ENCODE data around the gene BCDIN3D. TPM values are rescaled to one million over a fixed set of nuclear protein-coding genes. Genes with fewer than 3 reads are reported as not detected.
A peak's percentile ranks its signal among the peaks of the same experiment; 100 is the strongest.

Gene BCDIN3D
- total RNA-seq, 1 donor from 2014 or later: 3.8 TPM

DNA sequence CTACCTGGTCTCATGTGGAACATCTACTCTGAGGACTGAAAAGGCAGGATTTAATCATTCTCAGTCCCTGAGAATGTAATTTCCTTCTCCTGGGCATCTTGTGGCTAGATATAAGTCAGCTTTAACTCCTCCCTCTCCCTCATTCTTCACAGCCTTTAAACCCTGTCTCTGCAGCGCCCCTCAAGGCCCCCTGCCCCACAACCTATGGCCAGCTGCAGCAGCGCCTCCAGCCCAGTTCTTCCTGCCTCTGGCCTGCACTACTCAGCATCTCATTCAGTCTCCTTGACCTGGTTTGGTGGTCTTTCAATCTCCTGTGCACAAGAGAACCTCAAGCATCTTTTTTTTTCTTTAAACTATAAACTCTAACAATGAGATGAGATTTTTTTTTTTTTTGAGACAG lies 44.0 kb downstream of the BCDIN3D start:
- Histone ChIP-seq H3K9ac (no peak overlapping the region), H2AFZ (replicated peaks) (no peak overlapping the region), H3K4me2 (no peak overlapping the region), H3K4me3 (no peak overlapping the region), H3K36me3 (no peaks in the 10 kb centered on the region), H3K27ac (peak overlapping the region; percentile 13), H3K4me1 (no peaks in the 10 kb centered on the region), H3K27me3 (no peaks in the 10 kb centered on the region), H3K9me3 (ENCODE audit: low read depth) (no peaks in the 10 kb centered on the region), H3F3A (ENCODE audit: low read depth) (no peaks in the 10 kb centered on the region), H4K20me1 (ENCODE audit: low read depth) (peaks cover 4% of the 10 kb centered on the region), H3K79me2 (ENCODE audit: low read depth) (no peaks in the 10 kb centered on the region)
- no peak for DNase-seq (ENCODE audit: low spot score)
- TF ChIP-seq, protein P1, sequence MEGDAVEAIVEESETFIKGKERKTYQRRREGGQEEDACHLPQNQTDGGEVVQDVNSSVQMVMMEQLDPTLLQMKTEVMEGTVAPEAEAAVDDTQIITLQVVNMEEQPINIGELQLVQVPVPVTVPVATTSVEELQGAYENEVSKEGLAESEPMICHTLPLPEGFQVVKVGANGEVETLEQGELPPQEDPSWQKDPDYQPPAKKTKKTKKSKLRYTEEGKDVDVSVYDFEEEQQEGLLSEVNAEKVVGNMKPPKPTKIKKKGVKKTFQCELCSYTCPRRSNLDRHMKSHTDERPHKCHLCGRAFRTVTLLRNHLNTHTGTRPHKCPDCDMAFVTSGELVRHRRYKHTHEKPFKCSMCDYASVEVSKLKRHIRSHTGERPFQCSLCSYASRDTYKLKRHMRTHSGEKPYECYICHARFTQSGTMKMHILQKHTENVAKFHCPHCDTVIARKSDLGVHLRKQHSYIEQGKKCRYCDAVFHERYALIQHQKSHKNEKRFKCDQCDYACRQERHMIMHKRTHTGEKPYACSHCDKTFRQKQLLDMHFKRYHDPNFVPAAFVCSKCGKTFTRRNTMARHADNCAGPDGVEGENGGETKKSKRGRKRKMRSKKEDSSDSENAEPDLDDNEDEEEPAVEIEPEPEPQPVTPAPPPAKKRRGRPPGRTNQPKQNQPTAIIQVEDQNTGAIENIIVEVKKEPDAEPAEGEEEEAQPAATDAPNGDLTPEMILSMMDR (IDR thresholded peaks at IDR 0.05): no peak
- TF ChIP-seq EZH2 (IDR thresholded peaks at IDR 0.05) (no peak), EZH2phosphoT487 (IDR thresholded peaks at IDR 0.05) (no peak)
- Mint-ChIP-seq H3K27me3 (ENCODE audit: insufficient read depth, low read depth) (peaks cover 9% of the 10 kb centered on the region), H3K36me3 (peaks cover 18% of the 10 kb centered on the region), H3K27ac (no peak overlapping the region), H3K4me1 (no peaks in the 10 kb centered on the region), H3K9me3 (no peaks in the 10 kb centered on the region), H3K4me3 (no peak overlapping the region)

DNA sequence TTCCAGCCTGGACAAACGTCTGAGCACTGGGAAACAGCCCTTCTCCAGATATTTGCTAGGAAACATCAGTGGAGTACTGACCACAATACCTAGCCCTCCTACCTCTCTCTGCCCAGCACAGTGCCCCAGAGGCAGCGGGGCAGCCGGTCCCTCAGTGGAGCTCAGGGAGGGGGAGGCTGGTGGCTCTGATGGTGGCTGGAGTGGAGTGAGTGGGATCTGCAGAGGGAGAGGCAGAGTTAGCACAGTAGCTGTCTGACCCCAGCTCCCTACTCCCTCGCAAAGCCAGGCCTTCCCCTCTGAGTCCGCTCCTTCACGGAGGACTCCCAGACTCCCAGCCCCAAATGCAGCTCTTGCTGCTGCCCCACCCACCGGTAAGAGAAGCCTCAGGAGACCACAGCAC lies 44.7 kb downstream of the BCDIN3D start:
- H3K27ac Mint-ChIP-seq: no peak overlapping the region
- no peaks in the 10 kb centered on the region for H3K9me3 Mint-ChIP-seq
- peaks cover 18% of the 10 kb centered on the region for H3K36me3 Mint-ChIP-seq
- no peaks in the 10 kb centered on the region for H3K4me1 Mint-ChIP-seq
- TF ChIP-seq EZH2phosphoT487 (IDR thresholded peaks at IDR 0.05) (no peak), EZH2 (IDR thresholded peaks at IDR 0.05) (no peak)
- TF ChIP-seq, protein P1 (IDR thresholded peaks at IDR 0.05): no peak
- H3K79me2 ChIP-seq (ENCODE audit: low read depth): no peaks in the 10 kb centered on the region
- no peak overlapping the region for H2AFZ ChIP-seq (replicated peaks)
- no peak for DNase-seq (ENCODE audit: low spot score)
- no peak overlapping the region for H3K4me3 Mint-ChIP-seq
- no peaks in the 10 kb centered on the region for H3K9me3 ChIP-seq (ENCODE audit: low read depth)
- peak overlapping the region; percentile 13 for H3K27ac ChIP-seq
- H3K4me1 ChIP-seq: no peaks in the 10 kb centered on the region
- no peak overlapping the region for H3K4me3 ChIP-seq
- no peaks in the 10 kb centered on the region for H3K27me3 ChIP-seq
- H3K27me3 Mint-ChIP-seq (ENCODE audit: insufficient read depth, low read depth): peaks cover 9% of the 10 kb centered on the region
- no peak overlapping the region for H3K4me2 ChIP-seq
- H3K36me3 ChIP-seq: no peaks in the 10 kb centered on the region
- H3K9ac ChIP-seq: no peak overlapping the region
- H3F3A ChIP-seq (ENCODE audit: low read depth): no peaks in the 10 kb centered on the region
- peaks cover 4% of the 10 kb centered on the region for H4K20me1 ChIP-seq (ENCODE audit: low read depth)

DNA sequence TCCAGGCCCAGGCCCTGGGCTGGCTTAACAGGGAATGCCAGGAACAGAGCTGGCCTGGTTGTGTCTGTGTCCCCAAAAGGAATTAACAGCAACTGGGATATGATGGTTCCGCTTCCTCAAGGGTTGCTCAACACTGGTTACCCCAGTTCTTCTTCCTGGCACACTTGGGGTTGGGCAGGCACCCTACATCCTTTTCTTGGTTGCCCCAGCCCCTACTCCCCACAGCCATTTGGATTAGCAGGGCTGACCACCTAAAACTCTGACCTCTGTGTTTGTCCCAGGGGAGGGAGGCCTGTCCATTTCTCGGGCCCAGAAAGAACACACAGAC lies 45.5 kb downstream of the BCDIN3D start:
- H2AFZ ChIP-seq (replicated peaks): no peak overlapping the region
- H3K4me1 ChIP-seq: no peaks in the 10 kb centered on the region
- H3K27ac ChIP-seq: no peak overlapping the region
- no peak overlapping the region for H3K4me2 ChIP-seq
- H3K9me3 ChIP-seq (ENCODE audit: low read depth): no peaks in the 10 kb centered on the region
- no peak for DNase-seq (ENCODE audit: low spot score)
- no peaks in the 10 kb centered on the region for H3F3A ChIP-seq (ENCODE audit: low read depth)
- H3K27me3 ChIP-seq: no peaks in the 10 kb centered on the region
- no peak overlapping the region for H3K9ac ChIP-seq
- H3K36me3 Mint-ChIP-seq: peaks cover 15% of the 10 kb centered on the region
- no peaks in the 10 kb centered on the region for H3K4me1 Mint-ChIP-seq
- no peak overlapping the region for H3K4me3 ChIP-seq
- no peaks in the 10 kb centered on the region for H3K79me2 ChIP-seq (ENCODE audit: low read depth)
- no peaks in the 10 kb centered on the region for H3K9me3 Mint-ChIP-seq
- TF ChIP-seq, protein P1 (IDR thresholded peaks at IDR 0.05): no peak
- no peak for TF ChIP-seq EZH2 (IDR thresholded peaks at IDR 0.05)
- TF ChIP-seq EZH2phosphoT487 (IDR thresholded peaks at IDR 0.05): no peak
- no peak overlapping the region for H3K27ac Mint-ChIP-seq
- no peaks in the 10 kb centered on the region for H3K36me3 ChIP-seq
- no peak overlapping the region for H3K4me3 Mint-ChIP-seq
- peaks cover 4% of the 10 kb centered on the region for H4K20me1 ChIP-seq (ENCODE audit: low read depth)
- peaks cover 5% of the 10 kb centered on the region for H3K27me3 Mint-ChIP-seq (ENCODE audit: insufficient read depth, low read depth)
